Measurements from ENCODE around the gene AMPD3.

Gene AMPD3

GRCh38 chr11:10500757-10501684 is 46.0 kb downstream of the AMPD3 start:
- Histone ChIP-seq H3K27me3 (ENCODE audit: insufficient read depth, low read length) (no peaks in the 10 kb centered on the region), H3K36me3 (ENCODE audit: insufficient read depth, low read length) (no peaks in the 10 kb centered on the region), H3K4me1 (ENCODE audit: insufficient read depth, low read length) (peaks cover 7% of the 10 kb centered on the region), H3K9me3 (ENCODE audit: low read length) (no peaks in the 10 kb centered on the region), H2AFZ (ENCODE audit: low read depth, low read length) (no peak overlapping the region), H3K4me3 (ENCODE audit: low read length) (no peak overlapping the region)

- peaks cover 7% of the 10 kb centered on the region for H3K4me1 ChIP-seq (ENCODE audit: insufficient read depth, low read length)
- no peaks in the 10 kb centered on the region for H3K9me3 ChIP-seq (ENCODE audit: low read length)
- H3K36me3 ChIP-seq (ENCODE audit: insufficient read depth, low read length), result no peaks in the 10 kb centered on the region
- no peak overlapping the region for H3K4me3 ChIP-seq (ENCODE audit: low read length)
- H2AFZ ChIP-seq (ENCODE audit: low read depth, low read length), result no peak overlapping the region
- H3K27me3 ChIP-seq (ENCODE audit: insufficient read depth, low read length), result no peaks in the 10 kb centered on the region
Observed at GRCh38 chr11:10502065-10502680, 47.1 kb downstream of the AMPD3 start.

GRCh38 chr11:10502770-10503169 is 47.7 kb downstream of the AMPD3 start:
- no peaks in the 10 kb centered on the region for H3K36me3 ChIP-seq (ENCODE audit: insufficient read depth, low read length)
- no peak overlapping the region for H2AFZ ChIP-seq (ENCODE audit: low read depth, low read length)
- no peaks in the 10 kb centered on the region for H3K9me3 ChIP-seq (ENCODE audit: low read length)
- H3K4me3 ChIP-seq (ENCODE audit: low read length), result no peak overlapping the region
- H3K27me3 ChIP-seq (ENCODE audit: insufficient read depth, low read length), result no peaks in the 10 kb centered on the region
- H3K4me1 ChIP-seq (ENCODE audit: insufficient read depth, low read length), result peaks cover 7% of the 10 kb centered on the region

- peaks cover 7% of the 10 kb centered on the region for H3K4me1 ChIP-seq (ENCODE audit: insufficient read depth, low read length)
- H3K36me3 ChIP-seq (ENCODE audit: insufficient read depth, low read length), result no peaks in the 10 kb centered on the region
- H2AFZ ChIP-seq (ENCODE audit: low read depth, low read length), result no peak overlapping the region
- no peaks in the 10 kb centered on the region for H3K27me3 ChIP-seq (ENCODE audit: insufficient read depth, low read length)
- H3K9me3 ChIP-seq (ENCODE audit: low read length), result no peaks in the 10 kb centered on the region
- H3K4me3 ChIP-seq (ENCODE audit: low read length), result no peak overlapping the region
Observed at GRCh38 chr11:10503221-10503620, 48.2 kb downstream of the AMPD3 start.

- H3K4me1 ChIP-seq (ENCODE audit: insufficient read depth, low read length), result peaks cover 7% of the 10 kb centered on the region
- no peaks in the 10 kb centered on the region for H3K9me3 ChIP-seq (ENCODE audit: low read length)
- H3K4me3 ChIP-seq (ENCODE audit: low read length), result no peak overlapping the region
- no peaks in the 10 kb centered on the region for H3K27me3 ChIP-seq (ENCODE audit: insufficient read depth, low read length)
- no peak overlapping the region for H2AFZ ChIP-seq (ENCODE audit: low read depth, low read length)
- no peaks in the 10 kb centered on the region for H3K36me3 ChIP-seq (ENCODE audit: insufficient read depth, low read length)
Observed at GRCh38 chr11:10503777-10504480, 48.9 kb downstream of the AMPD3 start.

GRCh38 chr11:10504490-10504889 is 49.4 kb downstream of the AMPD3 start:
- Histone ChIP-seq H3K4me1 (ENCODE audit: insufficient read depth, low read length) (peaks cover 7% of the 10 kb centered on the region), H2AFZ (ENCODE audit: low read depth, low read length) (no peak overlapping the region), H3K9me3 (ENCODE audit: low read length) (no peaks in the 10 kb centered on the region)

GRCh38 chr11:10505278-10506007 is 50.4 kb downstream of the AMPD3 start:
- Histone ChIP-seq H3K4me3 (ENCODE audit: low read length) (no peak overlapping the region), H3K9me3 (ENCODE audit: low read length) (no peaks in the 10 kb centered on the region), H3K36me3 (ENCODE audit: insufficient read depth, low read length) (no peaks in the 10 kb centered on the region), H3K27me3 (ENCODE audit: insufficient read depth, low read length) (no peaks in the 10 kb centered on the region), H3K4me1 (ENCODE audit: insufficient read depth, low read length) (peaks cover 7% of the 10 kb centered on the region), H2AFZ (ENCODE audit: low read depth, low read length) (no peak overlapping the region)

More at GRCh38 chr11:10504490-10504889, 49.4 kb downstream of the AMPD3 start:
- H3K27me3 ChIP-seq (ENCODE audit: insufficient read depth, low read length), result no peaks in the 10 kb centered on the region
- H3K4me3 ChIP-seq (ENCODE audit: low read length), result no peak overlapping the region
- no peaks in the 10 kb centered on the region for H3K36me3 ChIP-seq (ENCODE audit: insufficient read depth, low read length)

- Histone ChIP-seq H3K4me1 (ENCODE audit: insufficient read depth, low read length) (peaks cover 7% of the 10 kb centered on the region), H2AFZ (ENCODE audit: low read depth, low read length) (no peak overlapping the region), H3K9me3 (ENCODE audit: low read length) (no peaks in the 10 kb centered on the region), H3K4me3 (ENCODE audit: low read length) (no peak overlapping the region), H3K27me3 (ENCODE audit: insufficient read depth, low read length) (no peaks in the 10 kb centered on the region), H3K36me3 (ENCODE audit: insufficient read depth, low read length) (no peaks in the 10 kb centered on the region)
Observed at GRCh38 chr11:10506008-10506370, 50.9 kb downstream of the AMPD3 start.

- Histone ChIP-seq H3K4me3 (ENCODE audit: low read length) (peak overlapping the region; percentile 11), H3K4me1 (ENCODE audit: insufficient read depth, low read length) (peaks cover 8% of the 10 kb centered on the region)
Observed at GRCh38 chr11:10511181-10511621, 56.1 kb downstream of the AMPD3 start.

GRCh38 chr11:10514202-10514601 is 59.1 kb downstream of the AMPD3 start:
- Histone ChIP-seq H3K4me1 (ENCODE audit: insufficient read depth, low read length) (peaks cover 8% of the 10 kb centered on the region), H3K4me3 (ENCODE audit: low read length) (no peak overlapping the region), H2AFZ (ENCODE audit: low read depth, low read length) (no peak overlapping the region), H3K9me3 (ENCODE audit: low read length) (no peaks in the 10 kb centered on the region), H3K27me3 (ENCODE audit: insufficient read depth, low read length) (no peaks in the 10 kb centered on the region), H3K36me3 (ENCODE audit: insufficient read depth, low read length) (peaks cover 2% of the 10 kb centered on the region)

More at GRCh38 chr11:10511181-10511621, 56.1 kb downstream of the AMPD3 start:
- no peak overlapping the region for H2AFZ ChIP-seq (ENCODE audit: low read depth, low read length)
- no peaks in the 10 kb centered on the region for H3K27me3 ChIP-seq (ENCODE audit: insufficient read depth, low read length)
- peaks cover 2% of the 10 kb centered on the region for H3K36me3 ChIP-seq (ENCODE audit: insufficient read depth, low read length)
- no peaks in the 10 kb centered on the region for H3K9me3 ChIP-seq (ENCODE audit: low read length)

- Histone ChIP-seq H3K4me1 (ENCODE audit: insufficient read depth, low read length) (peaks cover 8% of the 10 kb centered on the region), H3K9me3 (ENCODE audit: low read length) (no peaks in the 10 kb centered on the region), H3K36me3 (ENCODE audit: insufficient read depth, low read length) (peaks cover 6% of the 10 kb centered on the region), H3K27me3 (ENCODE audit: insufficient read depth, low read length) (no peaks in the 10 kb centered on the region), H3K4me3 (ENCODE audit: low read length) (no peak overlapping the region), H2AFZ (ENCODE audit: low read depth, low read length) (no peak overlapping the region)
Observed at GRCh38 chr11:10514709-10515108, 59.6 kb downstream of the AMPD3 start.

- H2AFZ ChIP-seq (ENCODE audit: low read depth, low read length), result no peak overlapping the region
- H3K36me3 ChIP-seq (ENCODE audit: insufficient read depth, low read length), result peaks cover 8% of the 10 kb centered on the region
- H3K9me3 ChIP-seq (ENCODE audit: low read length), result no peaks in the 10 kb centered on the region
- H3K27me3 ChIP-seq (ENCODE audit: insufficient read depth, low read length), result no peaks in the 10 kb centered on the region
- H3K4me3 ChIP-seq (ENCODE audit: low read length), result no peak overlapping the region
- peaks cover 8% of the 10 kb centered on the region for H3K4me1 ChIP-seq (ENCODE audit: insufficient read depth, low read length)
Observed at GRCh38 chr11:10515418-10515817, 60.4 kb downstream of the AMPD3 start.

All from neuron (in vitro differentiated cells).